Measurements from ENCODE around the gene NKAPD1.

NKAPD1 gene

DNA sequence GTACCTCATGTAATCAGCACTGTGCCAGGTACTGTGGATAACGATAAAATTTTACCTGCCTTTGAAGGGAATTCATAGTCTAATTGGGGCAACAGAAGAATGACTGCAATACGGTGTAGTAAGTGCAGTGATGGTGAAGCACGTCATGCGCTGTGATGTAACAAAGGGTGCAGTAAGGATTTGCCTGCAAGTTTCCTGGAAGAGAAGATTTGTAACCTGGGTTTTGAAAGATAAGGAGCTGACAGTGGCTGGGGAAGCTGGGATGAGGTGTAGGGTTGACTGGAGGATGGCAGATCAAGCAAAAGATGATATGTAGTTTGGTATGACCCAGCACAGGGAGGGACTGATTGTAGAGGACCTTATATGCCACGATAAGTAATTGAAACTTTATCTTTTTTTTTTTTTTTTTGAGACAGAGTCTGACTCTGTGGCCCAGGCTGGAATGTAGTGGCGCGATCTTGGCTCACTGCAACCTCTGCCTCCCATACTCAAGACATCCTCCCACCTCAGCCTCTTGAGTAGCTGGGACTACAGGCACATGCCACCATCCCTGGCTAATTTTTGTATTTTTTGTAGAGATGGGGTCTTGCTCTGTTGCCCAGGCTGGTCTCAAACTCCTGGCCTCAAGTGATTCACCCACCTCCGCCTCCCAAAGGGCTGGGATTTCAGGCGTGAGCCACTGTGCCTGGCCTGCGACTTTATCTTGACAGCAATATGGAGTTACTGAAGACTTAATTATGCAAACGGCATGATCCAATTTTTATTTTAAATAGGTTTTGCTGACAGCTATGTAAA lies 23.8 kb downstream of the NKAPD1 start:
- ChIA-PET CTCF (interaction anchor here (2.4 to 12.2 kb wide), 2 partner anchors 18 to 183 kb away, joined by 8 to 138 read pairs; no protein-coding TSS in a partner anchor), POLR2A (no interaction called here)
- DNase-seq (ENCODE audit: low read depth, low spot score) = no peak
- TF ChIP-seq, protein P1, sequence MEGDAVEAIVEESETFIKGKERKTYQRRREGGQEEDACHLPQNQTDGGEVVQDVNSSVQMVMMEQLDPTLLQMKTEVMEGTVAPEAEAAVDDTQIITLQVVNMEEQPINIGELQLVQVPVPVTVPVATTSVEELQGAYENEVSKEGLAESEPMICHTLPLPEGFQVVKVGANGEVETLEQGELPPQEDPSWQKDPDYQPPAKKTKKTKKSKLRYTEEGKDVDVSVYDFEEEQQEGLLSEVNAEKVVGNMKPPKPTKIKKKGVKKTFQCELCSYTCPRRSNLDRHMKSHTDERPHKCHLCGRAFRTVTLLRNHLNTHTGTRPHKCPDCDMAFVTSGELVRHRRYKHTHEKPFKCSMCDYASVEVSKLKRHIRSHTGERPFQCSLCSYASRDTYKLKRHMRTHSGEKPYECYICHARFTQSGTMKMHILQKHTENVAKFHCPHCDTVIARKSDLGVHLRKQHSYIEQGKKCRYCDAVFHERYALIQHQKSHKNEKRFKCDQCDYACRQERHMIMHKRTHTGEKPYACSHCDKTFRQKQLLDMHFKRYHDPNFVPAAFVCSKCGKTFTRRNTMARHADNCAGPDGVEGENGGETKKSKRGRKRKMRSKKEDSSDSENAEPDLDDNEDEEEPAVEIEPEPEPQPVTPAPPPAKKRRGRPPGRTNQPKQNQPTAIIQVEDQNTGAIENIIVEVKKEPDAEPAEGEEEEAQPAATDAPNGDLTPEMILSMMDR (IDR thresholded peaks at IDR 0.05; ENCODE audit: insufficient read depth, low read length, missing control alignments) = no peak
- H3K4me3 ChIP-seq (ENCODE audit: low read depth, low read length) = no peak overlapping the region

DNA sequence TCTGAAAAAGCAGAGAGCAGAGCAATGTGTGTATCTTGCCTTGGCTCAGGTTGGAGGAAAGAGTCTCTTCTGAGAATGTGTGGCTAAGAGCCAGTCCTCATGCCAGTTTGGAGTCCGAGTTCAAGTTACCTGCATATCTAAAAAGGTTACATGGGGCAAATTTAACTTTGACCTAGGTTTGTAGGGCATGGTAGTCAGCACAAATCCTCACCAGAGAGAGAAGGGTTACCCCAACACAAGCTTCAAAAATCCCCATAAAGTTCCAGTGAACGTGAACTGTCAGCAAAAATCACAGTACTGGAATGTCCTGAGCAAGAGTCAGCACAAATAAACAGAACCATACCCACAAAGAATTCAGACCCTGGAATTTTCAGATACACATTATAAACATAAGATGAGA lies 26.4 kb downstream of the NKAPD1 start:
- POLR2A ChIA-PET = no interaction called here
- CTCF ChIA-PET = interaction anchor here (1.1 to 12.2 kb wide), 5 partner anchors 10 to 180 kb away, joined by 3 to 138 read pairs (median 5); partner anchors contain the start of gene BCO2
- no peak overlapping the region for H3K4me3 ChIP-seq (ENCODE audit: low read depth, low read length)
- TF ChIP-seq, protein P1 (IDR thresholded peaks at IDR 0.05; ENCODE audit: insufficient read depth, low read length, missing control alignments) = no peak
- DNase-seq (ENCODE audit: low read depth, low spot score) = no peak

DNA sequence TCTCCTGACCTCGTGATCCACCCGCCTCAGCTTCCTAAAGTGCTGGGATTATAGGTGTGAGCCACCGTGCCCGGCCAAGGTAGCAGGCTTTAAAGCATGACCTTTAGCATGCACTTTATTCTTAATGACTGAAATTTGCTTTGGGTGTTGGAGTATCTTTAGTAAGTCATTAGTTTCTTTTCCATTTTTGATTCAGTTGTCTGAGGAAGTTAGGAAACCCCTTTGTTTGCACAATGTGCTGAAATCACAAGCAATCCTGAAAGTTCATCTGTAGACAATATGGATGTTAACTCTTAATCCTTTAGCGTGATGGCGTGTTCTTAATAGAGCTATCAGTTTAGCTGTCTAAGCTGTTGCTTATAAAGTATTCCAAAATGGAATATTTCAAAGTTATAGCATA lies 29.3 kb downstream of the NKAPD1 start:
- no peak overlapping the region for H3K4me3 ChIP-seq (ENCODE audit: low read depth, low read length)
- CTCF ChIA-PET = interaction anchor here (0.8 to 12.2 kb wide), 3 partner anchors 12 to 226 kb away, joined by 3 to 138 read pairs (median 4); no protein-coding TSS in a partner anchor
- POLR2A ChIA-PET = no interaction called here
- no peak for DNase-seq (ENCODE audit: low read depth, low spot score)
- TF ChIP-seq, protein P1 (IDR thresholded peaks at IDR 0.05; ENCODE audit: insufficient read depth, low read length, missing control alignments) = no peak

DNA sequence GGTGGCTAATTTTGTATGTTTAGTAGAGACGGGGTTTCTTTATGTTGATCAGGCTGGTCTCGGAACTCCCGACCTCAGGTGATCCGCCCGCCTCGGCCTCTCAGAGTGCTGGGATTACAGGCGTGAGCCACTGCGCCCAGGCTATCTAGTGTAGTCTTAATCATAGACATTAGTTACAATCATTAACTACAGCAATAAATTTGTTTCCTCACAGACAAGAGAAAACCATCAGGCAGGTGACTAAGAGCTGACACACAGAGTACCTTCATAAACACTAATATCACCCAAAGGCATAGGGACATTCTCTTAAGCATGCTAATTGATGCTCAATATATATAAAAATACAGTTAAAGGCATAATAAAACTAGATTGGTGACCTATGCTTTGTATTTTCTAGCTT lies 32.0 kb downstream of the NKAPD1 start:
- H3K4me3 ChIP-seq (ENCODE audit: low read depth, low read length) = no peak overlapping the region
- CTCF ChIA-PET = interaction anchor here (0.9 to 12.2 kb wide), 4 partner anchors 10 to 174 kb away, joined by 4 to 138 read pairs (median 6); partner anchors contain the start of gene BCO2
- DNase-seq (ENCODE audit: low read depth, low spot score) = no peak
- TF ChIP-seq, protein P1 (IDR thresholded peaks at IDR 0.05; ENCODE audit: insufficient read depth, low read length, missing control alignments) = no peak
- POLR2A ChIA-PET = no interaction called here

DNA sequence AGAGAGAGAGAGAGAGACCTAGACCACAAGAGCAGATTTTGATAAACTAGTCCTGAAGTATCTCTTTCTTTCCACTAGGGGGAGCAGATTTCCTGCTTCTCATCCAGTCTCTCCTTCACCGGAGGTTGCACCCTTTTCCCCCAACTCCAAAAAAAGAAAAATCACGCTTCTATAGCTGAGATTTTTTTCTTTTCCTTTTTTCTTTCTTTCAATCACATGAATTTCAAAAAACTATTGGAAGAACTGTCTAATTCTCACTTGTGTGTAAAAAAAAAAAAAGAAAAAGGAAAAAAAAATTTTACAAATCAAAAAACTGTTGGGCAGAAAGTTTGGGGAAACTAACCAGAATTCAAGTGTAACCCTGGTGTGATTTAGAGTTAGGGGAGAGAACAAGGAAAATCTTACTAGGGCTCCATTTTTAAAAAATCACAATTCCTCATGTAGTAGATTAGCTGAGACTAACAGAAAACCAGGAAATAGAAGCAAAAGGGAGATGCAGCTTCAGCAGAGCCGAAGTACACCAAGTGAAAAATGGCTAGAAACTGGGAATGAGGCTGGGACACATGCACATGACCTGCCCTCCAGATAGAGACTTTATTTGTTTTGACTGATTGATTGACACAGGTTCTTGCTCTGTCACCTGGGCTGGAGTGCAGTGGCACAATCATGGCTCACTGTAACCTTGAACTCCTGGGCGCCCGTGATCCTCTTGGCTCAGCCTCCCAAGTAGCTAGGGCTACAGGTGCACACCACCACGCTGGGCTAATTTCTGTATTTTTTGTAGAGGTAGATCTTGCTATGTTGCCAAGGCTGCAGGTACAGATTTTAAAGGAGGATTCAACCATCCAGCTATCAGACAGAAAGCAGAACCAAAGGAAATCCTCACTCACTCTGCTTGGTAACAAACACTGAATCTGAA lies 39.7 kb downstream of the NKAPD1 start:
- CTCF ChIA-PET = interaction anchor here (0.6 to 11.8 kb wide), 35 partner anchors 9 to 418 kb away, joined by 3 to 138 read pairs (median 5); partner anchors contain the start of genes BCO2, IL18, PTS and SDHD
- POLR2A ChIA-PET = interaction anchor here (0.6 kb wide), 1 partner anchor 145 kb away, joined by 3 read pairs; no protein-coding TSS in a partner anchor
- H3K4me3 ChIP-seq (ENCODE audit: low read depth, low read length) = no peak overlapping the region
- TF ChIP-seq, protein P1 (IDR thresholded peaks at IDR 0.05; ENCODE audit: insufficient read depth, low read length, missing control alignments) = peak; percentile 62
- no peak for DNase-seq (ENCODE audit: low read depth, low spot score)

Measured in AG04449 (cell line).